GM12878 (cell line): Measurements from ENCODE around the gene SCYL1. TPM values are rescaled to one million over a fixed set of nuclear protein-coding genes. Genes with fewer than 3 reads are reported as not detected.

ENCODE experiments used
- CREB1 ChIP-seq: IDR thresholded peaks from 2 replicates; pipeline ENCODE4 v1.6.1; 2012; ENCODE audit warnings: low read depth, mild to moderate bottlenecking, inconsistent platforms
- ELK1 ChIP-seq: IDR thresholded peaks from 2 replicates; pipeline ENCODE4 v1.6.1; 2012; ENCODE audit warnings: low read depth, low read length, improper control_type of control experiment
- ESRRA ChIP-seq: IDR thresholded peaks from 2 replicates; pipeline ENCODE4 v1.6.1; 2012; ENCODE audit warnings: mild to moderate bottlenecking, low read length, improper control_type of control experiment
- FOS ChIP-seq: IDR thresholded peaks from 3 replicates; pipeline ENCODE4 v1.6.1; 2011; ENCODE audit warnings: borderline replicate concordance; ENCODE audit not compliant: insufficient read length; ENCODE audit errors: extremely low read depth
- GABPA ChIP-seq: IDR thresholded peaks from 2 replicates; pipeline ENCODE4 v1.6.1; 2014; ENCODE audit warnings: antibody characterized with exemption, low read depth, mild to moderate bottlenecking, inconsistent platforms
- HCFC1 ChIP-seq: fragments of 150-350 bp; IDR thresholded peaks from 2 replicates; pipeline ENCODE4 v1.6.1; 2014; ENCODE audit warnings: low read length
- LARP7 ChIP-seq: fragments of 450-650 bp; IDR thresholded peaks from 2 replicates; pipeline ENCODE4 v1.6.1; 2017; ENCODE audit warnings: mild to moderate bottlenecking
- MEF2A ChIP-seq: IDR thresholded peaks from 2 replicates; pipeline ENCODE4 v1.6.1; 2011; ENCODE audit warnings: low read depth, mild to moderate bottlenecking, low read length, moderate library complexity; ENCODE audit not compliant: insufficient read depth
- MTA3 ChIP-seq: IDR thresholded peaks from 2 replicates; pipeline ENCODE4 v1.6.1; 2012; ENCODE audit warnings: low read length, inconsistent platforms, borderline replicate concordance
- MYC ChIP-seq: IDR thresholded peaks from 2 replicates; pipeline ENCODE4 v1.6.1; 2011; ENCODE audit warnings: mild to moderate bottlenecking, low read length, moderate library complexity, inconsistent platforms; ENCODE audit not compliant: insufficient read depth, insufficient replicate concordance, insufficient read length, severe bottlenecking
- NFYA ChIP-seq: IDR thresholded peaks from 2 replicates; pipeline ENCODE4 v1.6.1; 2011; ENCODE audit warnings: low read depth, mild to moderate bottlenecking, low read length, improper control_type of control experiment, borderline replicate concordance
- NKRF ChIP-seq: fragments of 450-650 bp; conservative IDR thresholded peaks from 2 replicates; pipeline ENCODE4 v1.6.1; 2017; ENCODE audit warnings: mild to moderate bottlenecking, moderate library complexity
- NR2C1 ChIP-seq: fragments of 450-650 bp; IDR thresholded peaks from 2 replicates; pipeline ENCODE4 v1.6.1; 2017; ENCODE audit warnings: antibody characterized with exemption, mild to moderate bottlenecking, moderate library complexity
- PML ChIP-seq: IDR thresholded peaks from 2 replicates; pipeline ENCODE4 v1.6.1; 2012; ENCODE audit warnings: low read length, inconsistent platforms
- PRDM15 ChIP-seq: fragments of 450-650 bp; formaldehyde crosslinking; IDR thresholded peaks from 2 replicates; pipeline ENCODE4 v1.4.0; 2020; ENCODE audit warnings: mild to moderate bottlenecking, moderate library complexity
- SIX5 ChIP-seq: IDR thresholded peaks from 2 replicates; pipeline ENCODE4 v1.6.1; 2011; ENCODE audit warnings: mild to moderate bottlenecking, low read depth, low read length, moderate library complexity; ENCODE audit not compliant: severe bottlenecking
- SMAD1 ChIP-seq: fragments of 450-650 bp; IDR thresholded peaks from 2 replicates; pipeline ENCODE4 v1.6.1; 2018; ENCODE audit warnings: mild to moderate bottlenecking, low read depth; ENCODE audit not compliant: partially characterized antibody
- SMARCA5 ChIP-seq: fragments of 450-650 bp; IDR thresholded peaks from 2 replicates; pipeline ENCODE4 v1.6.1; 2017; ENCODE audit warnings: mild to moderate bottlenecking
- SMC3 ChIP-seq: IDR thresholded peaks from 2 replicates; pipeline ENCODE4 v1.6.1; 2011; ENCODE audit warnings: low read length, improper control_type of control experiment, borderline replicate concordance
- SPI1 ChIP-seq: IDR thresholded peaks from 2 replicates; pipeline ENCODE4 v1.6.1; 2011; ENCODE audit warnings: low read depth, mild to moderate bottlenecking, low read length, moderate library complexity, borderline replicate concordance; ENCODE audit not compliant: insufficient read depth
- STAT3 ChIP-seq: IDR thresholded peaks from 2 replicates; pipeline ENCODE4 v1.6.1; 2011; ENCODE audit warnings: low read depth, low read length, improper control_type of control experiment
- SUZ12 ChIP-seq: fragments of 200-600 bp; sonication (generic); IDR thresholded peaks from one replicate; pipeline ENCODE4 v1.6.1; 2018; ENCODE audit warnings: antibody characterized with exemption, mild to moderate bottlenecking; ENCODE audit not compliant: unreplicated experiment
- TARDBP ChIP-seq: IDR thresholded peaks from 2 replicates; pipeline ENCODE4 v1.6.1; 2016; ENCODE audit warnings: borderline replicate concordance
- TCF3 ChIP-seq: IDR thresholded peaks from 2 replicates; pipeline ENCODE4 v1.6.1; 2012; ENCODE audit warnings: low read depth, mild to moderate bottlenecking, low read length, borderline replicate concordance; ENCODE audit not compliant: insufficient read depth
- ZNF217 ChIP-seq: fragments of 450-650 bp; IDR thresholded peaks from 2 replicates; pipeline ENCODE4 v1.6.1; 2017; ENCODE audit warnings: antibody characterized with exemption, mild to moderate bottlenecking
- polyA plus RNA-seq, 11 experiments: library from polyadenylated mRNA; depleted of rRNA in 4 of 11; unstranded in 6 of 11; stranded (reverse) in 5 of 11; fragments of >200 nt; fragmentation: Nextera tagmentation in 4 of 11; fragmentation: Illumina TruSeq in 1 of 11; extraction: Ambion mirVana in 4 of 11; extraction: Trizol in 1 of 11; gene quantifications; 1 replicate in 1 of 11; 2 replicates in 10 of 11; pipeline versions ENCODE4 v1.2.1 to v1.2.3, GENCODE V29; 2011 to 2016; ENCODE audit warnings: inconsistent platforms in 2 of 11, missing spikeins in 2 of 11, low read depth in 1 of 11
- total RNA-seq, 4 experiments: library from RNA; depleted of rRNA in 3 of 4; stranded (reverse); fragments of >200 nt in 3 of 4; fragmentation: Illumina TruSeq in 1 of 4; extraction: Trizol in 1 of 4; gene quantifications; 2 replicates each; pipeline versions ENCODE4 v1.2.1 to v1.2.3, GENCODE V29; 2013 to 2021

Gene SCYL1
- total and polyA plus RNA-seq, 10 of the 15 experiments (the other 5 are each of a cell fraction or from before 2014, with no cell fraction given), result 0.80 to 82.7 (median 51.2) TPM

GRCh38 chr11:65506772-65507505, 17.9 kb upstream of the SCYL1 start (continued):
- TF ChIP-seq PRDM15 (CRISPR knock-in tag) (peak; percentile 91), ELK1 (no peak), CREB1 (peak; percentile 60), MEF2A (peak; percentile 43; the same call in 1 of the 2 replicates), MTA3 (peak; percentile 100), HCFC1 (no peak), SPI1 (no peak; the same call in 1 of the 2 replicates), SMARCA5 (no peak), FOS (no peak), SUZ12 (no peak), TCF3 (peak; percentile 64; the same call in 1 of the 2 replicates), STAT3 (no peak), NFYA (no peak), GABPA (0 out of 2 replicates have a peak, but pooled peaks have one; percentile 43), LARP7 (no peak; the same call in 1 of the 2 replicates), ESRRA (peak; percentile 69; the same call in 1 of the 2 replicates), PML (peak; percentile 95), ZNF217 (no peak), MYC (no peak), SIX5 (no peak), SMAD1 (no peak), SMC3 (no peak; the same call in 1 of the 2 replicates), NKRF (peak; percentile 53), TARDBP (peak; percentile 83), NR2C1 (no peak)
